Upper lobe of right lung (tissue), 1 donor: ENCODE data around the gene RAB3B. TPM values are rescaled to one million over a fixed set of nuclear protein-coding genes. Genes with fewer than 3 reads are reported as not detected.

ENCODE experiments used
- ATAC-seq: fragments of 200-7000 bp; cut with Tn5 transposase; one replicate; pipeline ENCODE4 v1.9.1; 2020; ENCODE audit warnings: mild to moderate bottlenecking, moderate library complexity
- DNase-seq: peaks from one replicate; pipeline ENCODE4 v3.0.0-alpha.2; 2020
- H3K27ac ChIP-seq: fragments of 200-600 bp; one replicate; pipeline ENCODE4 v1.8.0; 2022
- H3K27me3 ChIP-seq: fragments of 200-600 bp; one replicate; pipeline ENCODE4 v1.8.0; 2022; ENCODE audit warnings: mild to moderate bottlenecking
- H3K36me3 ChIP-seq: fragments of 200-600 bp; one replicate; pipeline ENCODE4 v1.8.0; 2022
- H3K4me1 ChIP-seq: fragments of 200-600 bp; one replicate; pipeline ENCODE4 v1.8.0; 2022
- H3K4me3 ChIP-seq: fragments of 200-600 bp; one replicate; pipeline ENCODE4 v1.8.0; 2022; ENCODE audit warnings: mild to moderate bottlenecking
- H3K9me3 ChIP-seq: fragments of 200-600 bp; one replicate; pipeline ENCODE4 v1.8.0; 2022
- intact Hi-C: fragments of 100-400 bp; cut with DNase I; formaldehyde crosslinking; loops from one replicate; pipeline ENCODE4 v1.11.0; 2022
- total RNA-seq: library from RNA; stranded (reverse); fragmentation: NEBNext Ultra II Directional; extraction: Animal tissue kit (Norgen Biotek cat#: 25700); gene quantifications from one replicate; pipeline ENCODE4 v1.2.1, GENCODE V29; 2021
- TF ChIP-seq, protein P1 (sequence below): fragments of 200-600 bp; IDR thresholded peaks from one replicate; pipeline ENCODE4 v1.8.0; 2022; ENCODE audit warnings: antibody characterized with exemption
- donor health status: DM: no; HTN: yes; CAD: no; lungs with severe emphysema.

RAB3B gene
- total RNA-seq, 1 donor from 2014 or later = not detected

DNA sequence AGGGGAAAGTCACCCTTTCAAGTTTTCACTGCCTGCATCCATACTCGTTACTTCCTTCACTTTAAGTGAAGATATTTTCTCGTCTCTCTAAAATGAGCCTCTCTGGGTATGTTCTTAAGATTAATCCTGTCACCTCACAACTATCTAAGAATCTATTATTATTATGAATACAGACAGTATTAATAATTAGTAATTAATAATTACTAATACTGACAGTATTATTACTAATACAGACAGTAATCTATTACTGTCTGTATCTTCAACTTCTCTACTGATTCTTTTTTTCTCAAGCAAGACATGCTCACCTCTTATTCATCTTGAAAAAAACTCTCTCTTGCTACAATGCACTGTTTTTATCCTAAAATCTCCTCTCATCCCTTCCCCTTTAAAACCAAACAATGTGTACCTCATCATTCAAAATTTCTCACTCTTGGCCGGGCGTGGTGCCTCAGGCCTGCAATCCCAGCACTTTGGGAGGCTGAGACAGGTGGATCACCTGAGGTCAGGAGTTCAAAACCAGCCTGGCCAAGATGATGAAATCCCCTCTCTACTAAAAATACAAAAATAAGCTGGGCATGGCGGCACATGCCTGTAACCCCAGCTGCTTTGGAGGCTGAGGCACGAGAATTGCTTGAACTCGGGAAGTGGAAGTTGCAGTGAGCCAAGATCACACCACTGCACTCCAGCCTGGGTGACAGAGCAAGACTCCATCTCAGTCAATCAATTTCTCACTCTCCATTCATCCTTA is 119.7 kb downstream of the RAB3B start:
- H3K36me3 ChIP-seq = no peaks in the 10 kb centered on the region
- no peak overlapping the region for H3K4me3 ChIP-seq
- H3K27ac ChIP-seq = no peak overlapping the region
- TF ChIP-seq, protein P1, sequence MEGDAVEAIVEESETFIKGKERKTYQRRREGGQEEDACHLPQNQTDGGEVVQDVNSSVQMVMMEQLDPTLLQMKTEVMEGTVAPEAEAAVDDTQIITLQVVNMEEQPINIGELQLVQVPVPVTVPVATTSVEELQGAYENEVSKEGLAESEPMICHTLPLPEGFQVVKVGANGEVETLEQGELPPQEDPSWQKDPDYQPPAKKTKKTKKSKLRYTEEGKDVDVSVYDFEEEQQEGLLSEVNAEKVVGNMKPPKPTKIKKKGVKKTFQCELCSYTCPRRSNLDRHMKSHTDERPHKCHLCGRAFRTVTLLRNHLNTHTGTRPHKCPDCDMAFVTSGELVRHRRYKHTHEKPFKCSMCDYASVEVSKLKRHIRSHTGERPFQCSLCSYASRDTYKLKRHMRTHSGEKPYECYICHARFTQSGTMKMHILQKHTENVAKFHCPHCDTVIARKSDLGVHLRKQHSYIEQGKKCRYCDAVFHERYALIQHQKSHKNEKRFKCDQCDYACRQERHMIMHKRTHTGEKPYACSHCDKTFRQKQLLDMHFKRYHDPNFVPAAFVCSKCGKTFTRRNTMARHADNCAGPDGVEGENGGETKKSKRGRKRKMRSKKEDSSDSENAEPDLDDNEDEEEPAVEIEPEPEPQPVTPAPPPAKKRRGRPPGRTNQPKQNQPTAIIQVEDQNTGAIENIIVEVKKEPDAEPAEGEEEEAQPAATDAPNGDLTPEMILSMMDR = no peak
- no peaks in the 10 kb centered on the region for H3K9me3 ChIP-seq
- peaks cover 10% of the 10 kb centered on the region for H3K4me1 ChIP-seq
- no peak for DNase-seq
- no peaks in the 10 kb centered on the region for H3K27me3 ChIP-seq
- ATAC-seq = no peak
- intact Hi-C loops = no loop called here

DNA sequence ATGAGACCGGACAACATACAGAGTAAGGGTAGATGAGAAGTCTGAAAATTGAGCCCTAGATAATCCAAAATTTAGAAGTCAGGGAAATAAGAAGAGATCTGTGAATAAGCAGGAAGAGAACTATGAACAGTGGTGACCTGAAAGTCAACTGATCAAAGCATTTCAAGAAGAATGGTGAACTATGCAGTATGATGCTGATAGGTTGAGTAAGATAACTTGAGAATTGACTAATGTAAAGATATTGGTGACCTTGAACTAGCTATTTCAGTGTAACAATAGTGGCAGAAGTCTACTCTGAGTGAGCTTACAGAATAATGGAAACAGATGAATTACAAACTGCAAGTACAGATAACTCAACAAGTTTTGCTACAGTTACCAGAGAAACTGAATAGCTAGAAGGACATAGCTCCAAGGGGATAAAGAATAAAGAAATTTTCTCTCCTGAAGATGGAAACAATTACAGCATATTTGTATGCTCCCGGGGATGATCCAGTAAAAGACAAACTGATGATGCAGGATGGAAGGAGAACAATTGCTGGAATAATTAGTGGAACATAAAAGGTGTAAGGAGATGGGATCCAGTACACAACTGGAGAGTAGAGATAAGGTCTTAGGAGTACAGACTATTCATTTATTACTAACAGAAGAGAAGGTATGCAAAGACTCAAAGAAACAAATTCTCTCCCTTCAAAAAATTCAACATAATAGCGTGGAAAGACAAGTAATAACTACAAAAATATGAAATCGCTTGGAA is 122.8 kb downstream of the RAB3B start:
- H3K36me3 ChIP-seq = no peaks in the 10 kb centered on the region
- H3K4me3 ChIP-seq = no peak overlapping the region
- no peaks in the 10 kb centered on the region for H3K9me3 ChIP-seq
- intact Hi-C loops = no loop called here
- no peak overlapping the region for H3K27ac ChIP-seq
- no peak for DNase-seq
- ATAC-seq = no peak
- H3K4me1 ChIP-seq = no peaks in the 10 kb centered on the region
- no peaks in the 10 kb centered on the region for H3K27me3 ChIP-seq
- TF ChIP-seq, protein P1 = no peak

DNA sequence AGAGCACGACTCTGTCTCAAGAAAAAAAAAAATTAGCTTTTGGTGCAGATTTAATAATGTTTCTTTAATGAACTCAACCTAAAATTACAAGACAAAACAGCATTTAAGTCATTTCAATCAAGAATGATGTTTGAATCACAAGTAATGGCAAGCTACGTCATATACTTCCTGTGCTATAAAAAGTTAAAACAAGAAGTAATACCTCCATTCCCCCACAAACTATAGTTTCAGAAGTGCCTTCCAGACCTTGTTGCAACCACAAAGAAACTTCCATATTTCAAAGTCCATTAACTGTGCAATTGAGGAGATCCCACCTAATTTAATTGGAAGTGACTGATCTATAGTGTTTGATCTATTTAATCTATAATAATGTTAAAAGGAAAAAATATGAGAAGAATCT is 127.1 kb downstream of the RAB3B start:
- H3K36me3 ChIP-seq = no peaks in the 10 kb centered on the region
- no peak for DNase-seq
- ATAC-seq = no peak

DNA sequence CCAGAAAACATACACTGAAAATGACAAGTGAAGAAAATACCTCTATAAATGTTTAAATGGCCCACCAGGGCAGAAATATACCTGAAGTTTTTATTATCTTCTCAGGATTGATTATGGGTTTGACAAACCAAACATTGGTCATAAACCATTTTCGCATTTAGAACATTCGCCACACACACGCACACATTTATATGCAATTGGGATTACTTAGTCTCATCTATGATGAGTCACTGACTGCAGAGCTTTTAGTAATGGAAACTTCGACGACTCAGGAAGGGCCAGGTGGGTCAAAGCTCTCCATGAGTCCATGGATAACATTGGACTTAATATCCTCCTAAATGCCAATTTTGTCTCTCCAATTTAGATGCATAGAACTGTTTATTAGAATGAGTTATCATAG is 128.8 kb downstream of the RAB3B start:
- ATAC-seq = no peak
- Histone ChIP-seq H3K27ac (no peak overlapping the region), H3K27me3 (no peaks in the 10 kb centered on the region), H3K9me3 (no peaks in the 10 kb centered on the region), H3K4me3 (no peak overlapping the region), H3K36me3 (no peaks in the 10 kb centered on the region), H3K4me1 (no peaks in the 10 kb centered on the region)
- DNase-seq = no peak
- TF ChIP-seq, protein P1 = no peak
- intact Hi-C loops = no loop called here

More for the DNA sequence above, 127.1 kb downstream of the RAB3B start:
- Histone ChIP-seq H3K4me1 (no peaks in the 10 kb centered on the region), H3K27me3 (no peaks in the 10 kb centered on the region), H3K9me3 (no peaks in the 10 kb centered on the region), H3K27ac (no peak overlapping the region), H3K4me3 (no peak overlapping the region)
- TF ChIP-seq, protein P1 = no peak
- intact Hi-C loops = no loop called here

DNA sequence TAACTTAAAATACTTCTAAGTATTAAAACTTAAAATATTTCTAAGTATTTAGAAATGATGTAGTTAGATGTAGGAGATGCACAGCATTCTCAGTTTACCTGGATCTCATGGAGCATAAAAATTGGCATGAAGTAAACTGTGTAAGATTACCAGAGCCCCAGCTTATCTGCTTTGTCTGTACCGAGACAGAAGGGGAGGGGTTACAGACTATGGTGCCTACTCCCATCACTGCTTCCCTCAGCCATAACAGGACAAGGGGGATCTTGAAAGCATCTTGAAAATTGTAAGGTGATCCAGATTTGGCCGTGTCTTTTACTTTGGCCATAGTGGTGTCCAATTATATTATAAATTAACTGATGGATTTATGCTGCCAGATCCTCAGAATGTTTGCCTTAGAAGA is 130.8 kb downstream of the RAB3B start:
- intact Hi-C loops = no loop called here
- Histone ChIP-seq H3K27ac (no peak overlapping the region), H3K36me3 (peaks cover 10% of the 10 kb centered on the region), H3K4me1 (no peaks in the 10 kb centered on the region), H3K9me3 (no peaks in the 10 kb centered on the region), H3K4me3 (no peak overlapping the region), H3K27me3 (no peaks in the 10 kb centered on the region)
- no peak for DNase-seq
- TF ChIP-seq, protein P1 = no peak
- no peak for ATAC-seq
